Uterus (tissue), 2 donors: ENCODE results near the gene YLPM1.

Experiments used
- CTCF ChIP-seq, 4 experiments: fragments of 200-600 bp in 2 of 4; fragments of 450-650 bp in 2 of 4; sonication (generic) in 2 of 4; IDR thresholded peaks; one replicate each; pipeline ENCODE4 v1.5.1; 2016 to 2019; ENCODE audit warnings: antibody characterized with exemption in 4 of 4, mild to moderate bottlenecking in 2 of 4, moderate library complexity in 1 of 4
- POLR2A ChIP-seq, 2 donors: fragments of 450-650 bp; IDR thresholded peaks; one replicate each; pipeline ENCODE4 v1.6.1; 2016; ENCODE audit warnings: antibody characterized with exemption in 2 of 2, mild to moderate bottlenecking in 1 of 2, moderate library complexity in 1 of 2

- TF ChIP-seq CTCF (IDR thresholded peaks at IDR 0.05), result no peak
- no peak for TF ChIP-seq POLR2A (IDR thresholded peaks at IDR 0.05)
Observed at GRCh38 chr14:74720526-74720925, 42.6 kb upstream of the YLPM1 start.
